Erythroblast (primary cell): ENCODE data around the gene SNRPD2.
A peak's percentile ranks its signal among the peaks of the same experiment; 100 is the strongest.

Experiments
- GATA1 ChIP-seq: IDR thresholded peaks from 2 replicates; pipeline ENCODE4 v1.6.1; 2011; ENCODE audit warnings: low read depth, mild to moderate bottlenecking, control low read depth, low read length, moderate library complexity
- POLR2A ChIP-seq: IDR thresholded peaks from 2 replicates; pipeline ENCODE4 v1.6.1; 2011; ENCODE audit warnings: mild to moderate bottlenecking, low read length

- TF ChIP-seq POLR2A (peak; percentile 27), GATA1 (no peak)
Observed at GRCh38 chr19:45638930-45639729, 52.6 kb downstream of the SNRPD2 start, which contains the start of gene EML2.
